Posterior cingulate gyrus (tissue), 11 donors: ENCODE measurements around the gene GPAT2.
"Not testable (repeated sequence)": the region's sequence is repeated elsewhere in the genome, so short reads cannot be mapped to it uniquely, and the experiment has no call there.

Source experiments
- DNase-seq, 10 donors: peaks; one replicate each; pipeline versions ENCODE4 v3.0.0 to v3.0.0-alpha.2; 2020 to 2021; ENCODE audit warnings: mixed read lengths in 3 of 10
- intact Hi-C: fragments of 100-400 bp; cut with DNase I; formaldehyde crosslinking; loops from one replicate; pipeline ENCODE4 v1.15.1; 2023

The GPAT2 gene

GRCh38 chr2:95992102-95992501, 42.6 kb downstream of the GPAT2 start:
- intact Hi-C loops: loop anchor here (10.0 kb wide), 1 partner anchor 123 kb away; the partner anchor contains the start of gene ADRA2B
- DNase-seq: peak in 3 of 10 donors; percentile 45 to 86 (median 75)

DNA sequence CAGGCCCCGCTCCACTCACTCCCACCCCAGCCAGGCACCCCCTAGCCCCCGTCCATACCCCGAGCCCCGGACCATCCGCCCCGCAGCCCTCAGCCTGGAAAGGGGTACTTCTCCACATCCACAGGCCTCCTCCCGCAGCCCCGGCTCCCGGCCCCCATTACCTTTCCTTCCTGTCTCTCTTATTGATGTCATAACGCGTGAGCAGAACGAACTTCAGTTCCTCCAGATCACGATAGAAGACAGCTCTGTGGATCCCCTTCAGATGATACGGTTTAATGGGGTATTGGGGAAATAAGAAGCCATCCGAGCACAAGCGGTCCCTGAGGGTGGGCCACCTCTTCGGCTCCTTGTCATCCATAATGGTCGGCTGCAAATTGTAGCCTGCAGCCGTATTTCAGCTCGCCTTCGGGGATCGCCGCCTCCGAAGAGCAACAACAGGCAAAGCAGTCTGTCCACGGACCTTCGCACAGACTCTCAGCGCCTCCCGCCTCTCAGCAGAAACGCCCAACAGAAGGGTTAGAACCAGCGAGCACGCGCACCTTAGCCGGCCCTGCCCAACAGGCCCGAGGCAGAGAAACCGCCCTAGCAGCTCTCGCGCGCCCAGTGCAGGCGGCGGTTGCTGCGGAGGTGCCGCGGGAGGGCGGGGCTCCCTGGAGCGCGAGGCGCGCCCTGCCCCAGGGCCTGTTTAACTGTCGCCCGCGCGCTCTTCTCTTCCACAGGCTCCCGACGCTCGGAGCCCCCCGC, 43.2 kb downstream of the GPAT2 start, which contains the start of gene ANKRD36C:
TSS of gene ANKRD36C (minus strand) at position 474 of the 744 bp plus-strand sequence. CDS start at position 358, 116 bp downstream.
- peak in 3 of 10 donors; percentile 75 to 86 (median 80) for DNase-seq
- intact Hi-C loops: loop anchor here (10.0 kb wide), 1 partner anchor 123 kb away; the partner anchor contains the start of gene ADRA2B

DNA sequence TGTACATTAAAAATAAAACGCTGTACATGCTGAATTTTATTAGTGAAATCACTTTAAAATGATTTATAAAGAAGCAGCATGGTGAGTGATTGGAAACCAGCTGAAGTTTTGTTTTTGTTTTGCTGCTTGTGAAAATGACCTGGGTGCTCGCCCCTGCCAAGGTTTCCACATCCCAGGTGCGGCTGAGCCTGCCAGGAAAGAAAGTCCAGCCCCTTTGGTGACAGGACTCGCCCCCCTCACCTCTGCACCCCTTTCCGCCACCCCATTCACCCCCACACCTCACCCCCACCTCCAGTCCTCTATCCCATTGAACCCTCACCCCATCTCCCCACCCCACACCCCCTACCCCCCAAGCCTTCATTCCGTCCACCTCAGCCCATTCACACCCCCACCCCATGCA, 43.8 kb downstream of the GPAT2 start:
- intact Hi-C loops: loop anchor here (10.0 kb wide), 1 partner anchor 124 kb away; the partner anchor contains the start of gene ADRA2B
- not testable (repeated sequence) for DNase-seq
